A549 (cell line): Measurements from ENCODE around the gene SH3RF2.

ENCODE experiments used
- CEBPB ChIP-seq, 2 experiments: fragments of >200 bp in 1 of 2; sonication (Bioruptor Twin) in 1 of 2; formaldehyde crosslinking in 1 of 2; IDR thresholded peaks; 2 replicates each; pipeline ENCODE4 v1.6.1; 2012 to 2016
- MYC ChIP-seq: IDR thresholded peaks from 2 replicates; pipeline ENCODE4 v1.6.1; 2012; ENCODE audit warnings: mild to moderate bottlenecking, inconsistent platforms, low read length, improper control_type of control experiment, borderline replicate concordance
- POLR2A ChIP-seq: IDR thresholded peaks from 2 replicates; pipeline ENCODE4 v1.6.1; 2012; ENCODE audit warnings: mild to moderate bottlenecking, low read length
- TF ChIP-seq, protein P1 (sequence below): fragments of >200 bp; sonication (Bioruptor Twin); formaldehyde crosslinking; IDR thresholded peaks from 3 replicates; pipeline ENCODE4 v1.5.1; 2016
- TF ChIP-seq, protein P2 (sequence below): fragments of 150-350 bp; IDR thresholded peaks from 2 replicates; pipeline ENCODE4 v1.6.1; 2014; ENCODE audit warnings: low read depth, mild to moderate bottlenecking, low read length
- TF ChIP-seq, protein P3 (sequence below): IDR thresholded peaks from 2 replicates; pipeline ENCODE4 v1.6.1; 2012

DNA sequence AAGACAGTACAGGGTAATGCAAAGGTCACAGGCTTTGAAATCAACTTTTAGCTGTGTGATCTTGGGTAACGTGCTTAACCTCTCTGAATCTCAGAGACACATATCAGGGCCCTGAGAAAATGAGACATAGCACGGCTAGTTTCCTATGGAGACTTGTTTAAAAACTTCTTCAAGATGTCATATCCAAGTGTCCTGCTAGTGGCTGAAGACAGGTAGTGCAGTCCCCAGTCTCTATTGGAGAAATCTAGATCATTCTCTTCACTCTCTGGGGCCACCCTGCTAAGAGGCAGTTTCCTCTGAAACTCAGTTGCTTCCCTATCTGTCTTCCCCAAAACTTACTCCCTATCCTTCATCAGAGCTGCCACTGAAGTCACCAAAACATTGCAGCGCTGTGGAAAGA lies 33.3 kb upstream of the SH3RF2 start:
- TF ChIP-seq, protein P1, sequence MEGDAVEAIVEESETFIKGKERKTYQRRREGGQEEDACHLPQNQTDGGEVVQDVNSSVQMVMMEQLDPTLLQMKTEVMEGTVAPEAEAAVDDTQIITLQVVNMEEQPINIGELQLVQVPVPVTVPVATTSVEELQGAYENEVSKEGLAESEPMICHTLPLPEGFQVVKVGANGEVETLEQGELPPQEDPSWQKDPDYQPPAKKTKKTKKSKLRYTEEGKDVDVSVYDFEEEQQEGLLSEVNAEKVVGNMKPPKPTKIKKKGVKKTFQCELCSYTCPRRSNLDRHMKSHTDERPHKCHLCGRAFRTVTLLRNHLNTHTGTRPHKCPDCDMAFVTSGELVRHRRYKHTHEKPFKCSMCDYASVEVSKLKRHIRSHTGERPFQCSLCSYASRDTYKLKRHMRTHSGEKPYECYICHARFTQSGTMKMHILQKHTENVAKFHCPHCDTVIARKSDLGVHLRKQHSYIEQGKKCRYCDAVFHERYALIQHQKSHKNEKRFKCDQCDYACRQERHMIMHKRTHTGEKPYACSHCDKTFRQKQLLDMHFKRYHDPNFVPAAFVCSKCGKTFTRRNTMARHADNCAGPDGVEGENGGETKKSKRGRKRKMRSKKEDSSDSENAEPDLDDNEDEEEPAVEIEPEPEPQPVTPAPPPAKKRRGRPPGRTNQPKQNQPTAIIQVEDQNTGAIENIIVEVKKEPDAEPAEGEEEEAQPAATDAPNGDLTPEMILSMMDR, result no peak
- TF ChIP-seq CEBPB (IDR thresholded peaks at IDR 0.05), result no peak
- no peak for TF ChIP-seq MYC
- TF ChIP-seq, protein P2, sequence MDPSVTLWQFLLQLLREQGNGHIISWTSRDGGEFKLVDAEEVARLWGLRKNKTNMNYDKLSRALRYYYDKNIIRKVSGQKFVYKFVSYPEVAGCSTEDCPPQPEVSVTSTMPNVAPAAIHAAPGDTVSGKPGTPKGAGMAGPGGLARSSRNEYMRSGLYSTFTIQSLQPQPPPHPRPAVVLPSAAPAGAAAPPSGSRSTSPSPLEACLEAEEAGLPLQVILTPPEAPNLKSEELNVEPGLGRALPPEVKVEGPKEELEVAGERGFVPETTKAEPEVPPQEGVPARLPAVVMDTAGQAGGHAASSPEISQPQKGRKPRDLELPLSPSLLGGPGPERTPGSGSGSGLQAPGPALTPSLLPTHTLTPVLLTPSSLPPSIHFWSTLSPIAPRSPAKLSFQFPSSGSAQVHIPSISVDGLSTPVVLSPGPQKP, result no peak
- TF ChIP-seq, protein P3, sequence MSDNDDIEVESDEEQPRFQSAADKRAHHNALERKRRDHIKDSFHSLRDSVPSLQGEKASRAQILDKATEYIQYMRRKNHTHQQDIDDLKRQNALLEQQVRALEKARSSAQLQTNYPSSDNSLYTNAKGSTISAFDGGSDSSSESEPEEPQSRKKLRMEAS, result no peak
- TF ChIP-seq POLR2A, result no peak
